Retinal pigment epithelial cell (primary cell): Measurements from ENCODE around the gene TMUB1.

Source experiments
- DNase-seq: peaks from one replicate; pipeline ENCODE4 v3.0.0-alpha.2; 2010; ENCODE audit warnings: low read depth
- H3K4me3 ChIP-seq: 2 replicates; pipeline ENCODE4 v1.5.1; 2011; ENCODE audit warnings: mild to moderate bottlenecking, low read length, control low read depth, moderate library complexity
- TF ChIP-seq, protein P1 (sequence below): conservative IDR thresholded peaks from 2 replicates; pipeline ENCODE4 v1.5.1; 2011; ENCODE audit warnings: low read depth, low read length, control low read depth, inconsistent platforms

TMUB1 gene

DNA sequence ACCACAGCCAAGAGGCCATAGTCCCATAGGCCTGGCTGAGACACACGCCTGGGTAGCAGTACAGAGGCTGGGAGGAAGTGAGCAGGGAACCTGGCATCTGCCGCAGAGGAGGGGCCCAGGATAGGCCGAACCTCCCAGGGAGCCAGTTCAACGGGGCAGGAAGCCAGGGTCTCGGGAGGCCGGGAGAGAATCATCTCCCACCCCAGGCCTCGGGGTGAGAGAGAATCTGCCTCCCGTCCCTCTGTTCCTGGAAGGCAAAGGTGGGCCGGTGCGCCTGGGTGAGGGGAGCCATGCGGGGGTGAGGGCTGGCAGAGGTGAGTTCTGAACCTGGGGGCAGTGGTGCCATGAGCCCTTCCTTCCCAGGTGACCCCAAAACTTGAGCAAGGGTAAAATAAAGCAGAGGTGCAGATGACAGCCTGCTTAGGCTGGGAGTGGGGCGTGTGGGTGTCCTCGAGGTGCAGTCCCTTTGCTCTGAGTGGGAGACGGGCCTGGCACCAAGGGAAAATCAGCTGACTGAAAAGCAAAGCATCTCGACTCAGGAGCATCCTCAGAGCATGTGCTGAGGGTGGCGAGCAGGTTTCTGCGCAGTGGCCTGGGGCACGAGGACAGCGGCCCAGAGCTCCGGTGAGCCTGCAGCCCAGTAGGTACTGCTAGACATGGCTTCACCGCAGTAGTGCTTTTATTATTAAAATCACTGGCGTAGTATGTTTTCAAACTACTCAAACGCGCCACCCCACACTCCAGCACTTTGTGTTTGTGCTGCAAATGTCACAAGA, 18.5 kb upstream of the TMUB1 start:
- H3K4me3 ChIP-seq, result no peak overlapping the region
- DNase-seq, result no peak
- TF ChIP-seq, protein P1, sequence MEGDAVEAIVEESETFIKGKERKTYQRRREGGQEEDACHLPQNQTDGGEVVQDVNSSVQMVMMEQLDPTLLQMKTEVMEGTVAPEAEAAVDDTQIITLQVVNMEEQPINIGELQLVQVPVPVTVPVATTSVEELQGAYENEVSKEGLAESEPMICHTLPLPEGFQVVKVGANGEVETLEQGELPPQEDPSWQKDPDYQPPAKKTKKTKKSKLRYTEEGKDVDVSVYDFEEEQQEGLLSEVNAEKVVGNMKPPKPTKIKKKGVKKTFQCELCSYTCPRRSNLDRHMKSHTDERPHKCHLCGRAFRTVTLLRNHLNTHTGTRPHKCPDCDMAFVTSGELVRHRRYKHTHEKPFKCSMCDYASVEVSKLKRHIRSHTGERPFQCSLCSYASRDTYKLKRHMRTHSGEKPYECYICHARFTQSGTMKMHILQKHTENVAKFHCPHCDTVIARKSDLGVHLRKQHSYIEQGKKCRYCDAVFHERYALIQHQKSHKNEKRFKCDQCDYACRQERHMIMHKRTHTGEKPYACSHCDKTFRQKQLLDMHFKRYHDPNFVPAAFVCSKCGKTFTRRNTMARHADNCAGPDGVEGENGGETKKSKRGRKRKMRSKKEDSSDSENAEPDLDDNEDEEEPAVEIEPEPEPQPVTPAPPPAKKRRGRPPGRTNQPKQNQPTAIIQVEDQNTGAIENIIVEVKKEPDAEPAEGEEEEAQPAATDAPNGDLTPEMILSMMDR, result no peak

DNA sequence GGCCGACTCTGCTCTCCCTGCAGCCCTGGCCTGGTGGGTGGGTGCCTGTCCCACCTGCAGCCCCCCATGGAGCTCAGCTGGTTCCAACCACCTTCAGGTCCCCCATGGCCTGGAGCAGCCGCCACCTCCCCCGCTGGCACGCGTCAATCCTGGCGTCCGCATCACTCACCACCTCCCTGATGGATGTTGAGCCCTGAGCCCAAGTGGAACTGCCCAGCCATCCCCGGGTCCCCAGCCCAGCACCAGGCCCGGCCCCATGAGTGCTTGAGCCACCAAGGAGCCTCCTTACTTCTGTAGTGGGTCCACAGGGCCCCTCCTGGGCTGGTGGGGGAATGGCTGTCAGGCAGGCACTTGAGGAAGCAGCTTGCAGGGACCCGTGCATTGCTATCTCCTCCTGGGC, 17.6 kb upstream of the TMUB1 start:
- TF ChIP-seq, protein P1, result no peak
- DNase-seq, result no peak
- no peak overlapping the region for H3K4me3 ChIP-seq

DNA sequence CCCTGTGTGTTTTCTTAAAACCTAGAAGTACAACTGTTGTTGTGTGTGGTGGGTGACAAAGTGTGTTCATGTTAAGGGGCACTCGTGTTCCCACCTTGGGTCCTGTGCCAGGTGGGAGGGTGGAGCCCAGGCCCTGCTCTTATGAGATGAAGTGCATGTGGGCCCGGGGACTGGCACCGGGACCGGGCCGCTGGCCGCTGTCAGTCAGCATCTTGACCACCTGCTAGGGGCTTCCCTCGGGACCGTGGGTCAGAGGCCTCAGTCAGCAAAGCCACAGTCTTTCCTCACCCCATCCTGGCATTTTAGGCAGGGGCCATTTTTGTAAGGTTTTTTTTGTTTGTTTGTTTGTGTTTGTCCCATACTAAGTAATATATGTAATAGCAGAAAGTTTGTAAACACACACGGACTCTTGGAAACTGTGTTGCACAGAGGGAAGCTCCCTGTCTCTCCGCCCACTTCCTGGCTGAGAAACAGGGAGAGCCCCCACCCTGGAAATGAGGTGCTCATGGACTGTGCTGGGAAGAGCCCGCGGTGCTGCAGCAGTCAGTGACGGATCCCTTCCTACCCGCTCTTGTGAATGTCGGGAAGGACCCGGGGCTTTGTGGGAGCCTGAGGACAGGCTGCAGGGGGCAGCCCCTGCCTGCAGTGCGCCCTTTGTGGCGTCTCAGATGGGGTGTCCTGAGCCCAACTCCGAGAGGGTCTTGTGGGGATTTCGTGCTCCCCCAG, 16.4 kb upstream of the TMUB1 start:
- H3K4me3 ChIP-seq, result no peak overlapping the region
- TF ChIP-seq, protein P1, result no peak
- no peak for DNase-seq

DNA sequence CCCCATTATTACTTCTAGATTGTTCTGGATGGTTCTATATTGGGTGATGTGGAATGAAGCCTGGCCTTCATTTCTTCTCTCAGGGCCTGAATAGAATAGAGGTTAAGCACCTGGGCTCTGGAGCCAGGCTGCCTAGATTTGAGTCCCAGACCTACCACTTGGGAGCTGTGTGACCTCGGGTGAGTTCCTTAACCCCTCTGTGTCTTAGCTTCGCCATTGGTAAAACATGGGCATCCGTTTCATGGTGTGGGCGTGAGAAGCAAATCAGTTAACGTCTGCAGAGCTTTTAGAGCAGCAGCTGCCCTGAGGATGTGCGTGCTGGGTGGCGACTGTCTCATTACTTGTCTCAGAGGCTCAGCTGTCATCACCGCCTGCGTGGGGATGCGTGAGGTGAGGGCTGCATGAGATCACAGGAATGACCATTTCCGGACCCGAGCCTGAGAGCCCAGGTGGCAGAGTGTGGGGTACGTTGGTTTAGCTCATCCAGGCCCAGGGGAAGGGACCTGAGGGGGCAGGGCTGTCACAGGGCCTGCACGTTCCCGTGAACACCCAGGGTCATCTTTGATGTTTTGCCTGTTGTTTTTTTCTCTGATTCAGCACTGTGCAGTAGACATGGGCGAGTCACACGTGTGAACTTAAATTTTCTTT, 12.7 kb upstream of the TMUB1 start:
- DNase-seq, result no peak
- no peak overlapping the region for H3K4me3 ChIP-seq
- TF ChIP-seq, protein P1, result no peak

DNA sequence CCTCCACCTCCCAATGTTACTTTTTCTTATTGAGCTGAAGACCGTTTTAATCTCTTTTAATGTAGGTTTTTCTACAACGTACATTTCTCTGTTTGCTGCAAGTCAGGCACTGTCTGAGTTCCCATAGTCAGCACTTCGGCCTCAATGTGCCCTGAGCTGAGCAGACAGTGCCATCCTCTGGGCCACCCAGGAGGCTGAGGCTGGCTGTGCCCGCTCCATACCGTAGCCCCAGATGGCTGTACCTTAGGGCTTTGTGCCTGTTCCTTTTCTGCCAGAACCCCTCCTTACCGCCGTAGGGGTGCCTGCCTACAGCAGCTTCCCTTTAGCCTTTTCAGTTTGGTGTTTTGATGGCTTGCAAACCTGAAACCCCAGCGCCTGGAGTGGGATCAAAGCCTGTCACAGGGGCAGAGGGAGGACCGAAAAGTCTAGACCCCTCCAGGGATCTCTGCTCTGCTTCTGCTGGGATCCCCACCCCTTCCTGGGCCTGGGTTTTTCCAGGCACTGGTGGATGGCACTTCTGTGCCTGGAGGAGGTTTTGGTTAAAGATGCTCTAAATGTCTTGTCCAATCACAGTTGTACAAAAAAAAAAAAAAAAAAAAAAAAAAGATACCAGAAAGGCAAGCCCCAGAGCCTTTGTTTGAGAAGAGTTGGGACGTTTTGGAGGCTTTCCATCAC, 12.0 kb upstream of the TMUB1 start:
- no peak overlapping the region for H3K4me3 ChIP-seq
- TF ChIP-seq, protein P1, result no peak
- DNase-seq, result no peak

DNA sequence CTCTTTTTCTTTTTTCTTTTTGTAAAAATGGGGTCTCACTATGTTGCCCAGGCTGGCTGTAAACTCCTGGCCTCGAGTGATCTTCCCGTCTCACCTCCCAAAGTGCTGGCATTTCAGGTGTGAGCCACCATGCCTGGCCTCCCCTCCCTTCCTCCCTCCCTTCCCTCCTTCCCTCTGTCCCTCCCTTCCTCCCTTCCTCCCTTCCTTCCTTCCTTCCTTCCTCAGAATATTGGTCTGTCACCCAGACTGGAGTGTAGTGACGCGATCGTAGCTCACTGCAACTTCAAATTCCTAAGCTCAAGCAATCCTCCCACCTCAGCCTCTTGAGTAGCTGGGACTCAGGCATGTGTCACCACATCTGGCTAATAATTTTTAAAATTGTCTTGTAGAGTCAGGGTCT, 11.4 kb upstream of the TMUB1 start:
- TF ChIP-seq, protein P1, result no peak
- DNase-seq, result no peak
- no peak overlapping the region for H3K4me3 ChIP-seq
